A549 (cell line): ENCODE measurements around the gene GPD1. TPM values are rescaled to one million over a fixed set of nuclear protein-coding genes. Genes with fewer than 3 reads are reported as not detected.

Experiments
- ATAC-seq, 2 experiments: fragments of 200-7000 bp in 1 of 2; fragments of >200 bp in 1 of 2; cut with Nextera tagmentation in 1 of 2; cut with Tn5 transposase in 1 of 2; 3 replicates each; pipeline versions ENCODE4 v1.8.0 to v1.9.1; 2018 to 2020; ENCODE audit warnings: mild to moderate bottlenecking in 1 of 2, moderate library complexity in 1 of 2
- CTCF ChIA-PET: fragments of 300-600 bp; sonication (Branson Sonifier 250); formaldehyde crosslinking; extraction: SDS; loops from one replicate; lab custom pipeline; 2021; ENCODE audit warnings: antibody characterized with exemption, inconsistent platforms; lab: Yijun Ruan, JAX
- POLR2A ChIA-PET: fragments of 350-600 bp; formaldehyde crosslinking; extraction: SDS; loops from one replicate; lab custom pipeline; 2021; ENCODE audit warnings: antibody characterized with exemption, inconsistent platforms; lab: Yijun Ruan, JAX
- DNase-seq, 2 experiments: peaks; one replicate each; pipeline versions ENCODE4 v3.0.0 to v3.0.0-alpha.2; 2011 to 2016; ENCODE audit warnings: low read depth in 1 of 2, low spot score in 1 of 2
- FAIRE-seq: peaks from 2 replicates; lab custom pipeline; 2011; peaks lifted over from hg19 to GRCh38; lab: Jason Lieb, UNC
- H3K27ac ChIP-seq, 2 experiments: fragments of >200 bp; sonication (Bioruptor Twin); formaldehyde crosslinking; 3 replicates each; pipeline ENCODE4 v1.5.1; 2016 to 2017
- H3K4me1 ChIP-seq: fragments of >200 bp; sonication (Bioruptor Twin); formaldehyde crosslinking; 3 replicates; pipeline ENCODE4 v1.6.1; 2016
- H3K4me2 ChIP-seq: fragments of >200 bp; sonication (Bioruptor Twin); formaldehyde crosslinking; 3 replicates; pipeline ENCODE4 v1.6.1; 2016
- H3K4me3 ChIP-seq: fragments of >200 bp; sonication (Bioruptor Twin); formaldehyde crosslinking; 3 replicates; pipeline ENCODE4 v1.5.1; 2016
- H3K9me3 ChIP-seq: fragments of >200 bp; sonication (Bioruptor Twin); formaldehyde crosslinking; 3 replicates; pipeline ENCODE4 v1.6.1; 2016
- EHF ChIP-seq: fragments of 250-450 bp; sonication (Bioruptor Pico); IDR thresholded peaks from 2 replicates; pipeline ENCODE4 v1.5.0; 2020; ENCODE audit warnings: mild to moderate bottlenecking
- ESRRA ChIP-seq: fragments of 150-350 bp; IDR thresholded peaks from 2 replicates; pipeline ENCODE4 v1.6.1; 2014; ENCODE audit warnings: mild to moderate bottlenecking, low read length, borderline replicate concordance
- FOSL2 ChIP-seq, 2 experiments: fragments of 450-650 bp in 1 of 2; fragments of >200 bp in 1 of 2; sonication (Bioruptor Twin) in 1 of 2; formaldehyde crosslinking; IDR thresholded peaks; 2 replicates each; pipeline versions ENCODE4 v1.5.0 to v1.6.1; 2016 to 2020; ENCODE audit warnings: mild to moderate bottlenecking in 1 of 2, moderate library complexity in 1 of 2
- HOXB13 ChIP-seq: fragments of 250-450 bp; sonication (Bioruptor Pico); IDR thresholded peaks from 2 replicates; pipeline ENCODE4 v1.5.0; 2020; ENCODE audit warnings: low read depth, mild to moderate bottlenecking, moderate library complexity
- MYC ChIP-seq: IDR thresholded peaks from 2 replicates; pipeline ENCODE4 v1.6.1; 2012; ENCODE audit warnings: mild to moderate bottlenecking, inconsistent platforms, low read length, improper control_type of control experiment, borderline replicate concordance
- NPAS2 ChIP-seq: fragments of 250-450 bp; sonication (Bioruptor Pico); IDR thresholded peaks from 2 replicates; pipeline ENCODE4 v1.8.0; 2022; ENCODE audit warnings: mild to moderate bottlenecking, moderate library complexity, borderline replicate concordance
- NR3C1 ChIP-seq: fragments of >200 bp; sonication (Bioruptor Twin); formaldehyde crosslinking; IDR thresholded peaks from 3 replicates; pipeline ENCODE4 v1.6.1; 2017
- RAD21 ChIP-seq, 2 experiments: fragments of >200 bp in 1 of 2; sonication (Bioruptor Twin) in 1 of 2; formaldehyde crosslinking in 1 of 2; IDR thresholded peaks in 1 of 2; conservative IDR thresholded peaks in 1 of 2; 2 replicates in 1 of 2; 3 replicates in 1 of 2; pipeline ENCODE4 v1.6.1; 2012 to 2018; ENCODE audit warnings: inconsistent platforms in 1 of 2
- RARB ChIP-seq: fragments of 250-450 bp; sonication (Bioruptor Pico); IDR thresholded peaks from 2 replicates; pipeline ENCODE4 v1.8.0; 2021; ENCODE audit warnings: mild to moderate bottlenecking, moderate library complexity
- RNF2 ChIP-seq: fragments of 200-600 bp; sonication (generic); IDR thresholded peaks from 2 replicates; pipeline ENCODE4 v1.6.1; 2016; ENCODE audit warnings: low read depth, mild to moderate bottlenecking, antibody characterized with exemption, moderate library complexity, borderline replicate concordance
- SMC3 ChIP-seq: fragments of >200 bp; sonication (Bioruptor Twin); formaldehyde crosslinking; IDR thresholded peaks from 3 replicates; pipeline ENCODE4 v1.6.1; 2018; ENCODE audit warnings: inconsistent platforms
- TP53 ChIP-seq: fragments of 250-450 bp; sonication (Bioruptor Pico); IDR thresholded peaks from 2 replicates; pipeline ENCODE4 v1.5.0; 2021; ENCODE audit warnings: mild to moderate bottlenecking, moderate library complexity
- ZNF302 ChIP-seq: fragments of 250-450 bp; sonication (Bioruptor Pico); IDR thresholded peaks from 2 replicates; pipeline ENCODE4 v1.9.0; 2021; ENCODE audit warnings: inconsistent platforms, mild to moderate bottlenecking, moderate library complexity
- WGBS: methylation state at CpG from one replicate; pipeline ENCODE4 v1.1.6; 2017; ENCODE audit errors: missing lambda C conversion rate; 5-methylcytosine and 5-hydroxymethylcytosine counted together
- polyA plus RNA-seq, 4 experiments: library from polyadenylated mRNA; depleted of rRNA in 3 of 4; stranded (reverse); fragments of >200 nt; fragmentation: RNase III in 1 of 4; extraction: RNeasy Plus Mini Kit Qiagen cat#74134 plus additional on column Dnase treatment in 1 of 4; gene quantifications; 2 replicates in 3 of 4; 3 replicates in 1 of 4; pipeline ENCODE4 v1.2.3, GENCODE V29; 2011 to 2017
- TF ChIP-seq, protein P1 (sequence below): fragments of 200-600 bp; sonication (generic); IDR thresholded peaks from 2 replicates; pipeline ENCODE4 v1.6.1; 2016; ENCODE audit warnings: antibody characterized with exemption, mild to moderate bottlenecking, moderate library complexity
- TF ChIP-seq, protein P2 (sequence below): fragments of >200 bp; sonication (Bioruptor Twin); formaldehyde crosslinking; IDR thresholded peaks from 3 replicates; pipeline ENCODE4 v1.6.1; 2016
- TF ChIP-seq, protein P3 (sequence below): IDR thresholded peaks from 2 replicates; pipeline ENCODE4 v1.6.1; 2012
- TF ChIP-seq, protein P4 (sequence below): fragments of >200 bp; sonication (Bioruptor Twin); formaldehyde crosslinking; IDR thresholded peaks from 3 replicates; pipeline ENCODE4 v1.5.1; 2016

The GPD1 gene
- polyA plus RNA-seq, 2 of the 4 experiments (the other 2 are of a cell fraction), result 0.10 to 0.44 TPM

DNA sequence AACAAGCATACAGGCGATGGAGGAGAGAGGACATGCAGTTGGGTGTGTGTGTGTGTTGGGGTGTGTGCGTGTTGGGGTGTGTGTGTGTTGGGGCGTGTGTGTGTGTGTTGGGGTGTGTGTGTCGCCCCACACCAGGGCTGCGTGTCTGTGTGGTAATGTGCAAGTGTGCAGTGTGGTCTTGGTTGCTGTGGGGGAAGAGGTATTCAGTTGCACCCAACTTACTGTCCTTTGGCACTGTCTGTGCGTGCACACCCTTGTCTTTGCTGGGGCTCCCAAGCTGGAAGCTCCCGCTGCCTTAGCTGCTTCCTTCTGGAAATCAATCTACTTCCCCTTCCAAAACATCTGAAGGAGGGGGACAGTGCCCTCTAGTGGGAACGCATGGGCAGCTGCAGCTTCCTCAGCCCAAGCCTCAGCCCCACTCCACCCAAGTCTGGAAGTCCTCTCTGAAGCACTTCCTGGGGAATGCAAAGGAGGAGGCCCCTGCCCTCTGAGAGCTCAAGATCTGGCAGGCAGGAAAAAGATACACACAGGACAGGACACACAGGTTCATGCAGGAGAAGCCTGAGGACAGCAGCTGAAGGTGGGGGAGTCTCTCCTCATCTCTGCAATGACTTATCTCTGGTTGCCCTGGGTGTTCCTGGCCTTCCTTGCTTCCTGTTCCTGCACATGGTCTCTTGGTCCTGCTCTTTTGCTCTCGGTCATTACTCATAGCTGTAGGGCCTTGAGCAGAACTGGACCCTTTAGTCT is 33.3 kb upstream of the GPD1 start:
- peak overlapping the region in 1 of 2 experiments; percentile 49; a peak in 2 of 6 replicates for H3K27ac ChIP-seq
- DNase-seq (peak; percentile 71 to 88), ATAC-seq (peak; percentile 68 to 83), FAIRE-seq (no peak)
- CTCF ChIA-PET, result interaction anchor here (0.5 to 33.6 kb wide), 56 partner anchors 9 to 323 kb away, joined by 3 to 708 read pairs (median 4); partner anchors contain the start of genes AQP5, AQP6, ASIC1 and COX14
- 39% methylated on average over 9 of the region's 9 CpGs for WGBS
- H3K4me1 ChIP-seq, result peaks cover 21% of the 10 kb centered on the region
- POLR2A ChIA-PET, result interaction anchor here (0.5 to 1.1 kb wide), 4 partner anchors 13 to 228 kb away, joined by 3 to 4 read pairs (median 3); partner anchors contain the start of gene BCDIN3D
- TF ChIP-seq FOSL2 (IDR thresholded peaks at IDR 0.05), result no peak
- no peak for TF ChIP-seq FOSL2 (CRISPR knock-in tag; IDR thresholded peaks at IDR 0.05)
- no peak for TF ChIP-seq RNF2
- TF ChIP-seq, protein P1, sequence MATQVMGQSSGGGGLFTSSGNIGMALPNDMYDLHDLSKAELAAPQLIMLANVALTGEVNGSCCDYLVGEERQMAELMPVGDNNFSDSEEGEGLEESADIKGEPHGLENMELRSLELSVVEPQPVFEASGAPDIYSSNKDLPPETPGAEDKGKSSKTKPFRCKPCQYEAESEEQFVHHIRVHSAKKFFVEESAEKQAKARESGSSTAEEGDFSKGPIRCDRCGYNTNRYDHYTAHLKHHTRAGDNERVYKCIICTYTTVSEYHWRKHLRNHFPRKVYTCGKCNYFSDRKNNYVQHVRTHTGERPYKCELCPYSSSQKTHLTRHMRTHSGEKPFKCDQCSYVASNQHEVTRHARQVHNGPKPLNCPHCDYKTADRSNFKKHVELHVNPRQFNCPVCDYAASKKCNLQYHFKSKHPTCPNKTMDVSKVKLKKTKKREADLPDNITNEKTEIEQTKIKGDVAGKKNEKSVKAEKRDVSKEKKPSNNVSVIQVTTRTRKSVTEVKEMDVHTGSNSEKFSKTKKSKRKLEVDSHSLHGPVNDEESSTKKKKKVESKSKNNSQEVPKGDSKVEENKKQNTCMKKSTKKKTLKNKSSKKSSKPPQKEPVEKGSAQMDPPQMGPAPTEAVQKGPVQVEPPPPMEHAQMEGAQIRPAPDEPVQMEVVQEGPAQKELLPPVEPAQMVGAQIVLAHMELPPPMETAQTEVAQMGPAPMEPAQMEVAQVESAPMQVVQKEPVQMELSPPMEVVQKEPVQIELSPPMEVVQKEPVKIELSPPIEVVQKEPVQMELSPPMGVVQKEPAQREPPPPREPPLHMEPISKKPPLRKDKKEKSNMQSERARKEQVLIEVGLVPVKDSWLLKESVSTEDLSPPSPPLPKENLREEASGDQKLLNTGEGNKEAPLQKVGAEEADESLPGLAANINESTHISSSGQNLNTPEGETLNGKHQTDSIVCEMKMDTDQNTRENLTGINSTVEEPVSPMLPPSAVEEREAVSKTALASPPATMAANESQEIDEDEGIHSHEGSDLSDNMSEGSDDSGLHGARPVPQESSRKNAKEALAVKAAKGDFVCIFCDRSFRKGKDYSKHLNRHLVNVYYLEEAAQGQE, result no peak
- peak; percentile 81 to 86 for TF ChIP-seq RAD21 (conservative IDR thresholded peaks at IDR 0.05 in 1 of 2, IDR thresholded peaks at IDR 0.05 in 1 of 2)
- TF ChIP-seq RARB, result no peak
- TF ChIP-seq, protein P2, sequence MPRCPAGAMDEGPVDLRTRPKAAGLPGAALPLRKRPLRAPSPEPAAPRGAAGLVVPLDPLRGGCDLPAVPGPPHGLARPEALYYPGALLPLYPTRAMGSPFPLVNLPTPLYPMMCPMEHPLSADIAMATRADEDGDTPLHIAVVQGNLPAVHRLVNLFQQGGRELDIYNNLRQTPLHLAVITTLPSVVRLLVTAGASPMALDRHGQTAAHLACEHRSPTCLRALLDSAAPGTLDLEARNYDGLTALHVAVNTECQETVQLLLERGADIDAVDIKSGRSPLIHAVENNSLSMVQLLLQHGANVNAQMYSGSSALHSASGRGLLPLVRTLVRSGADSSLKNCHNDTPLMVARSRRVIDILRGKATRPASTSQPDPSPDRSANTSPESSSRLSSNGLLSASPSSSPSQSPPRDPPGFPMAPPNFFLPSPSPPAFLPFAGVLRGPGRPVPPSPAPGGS, result no peak
- peak; percentile 85 for TF ChIP-seq SMC3
- no peak for TF ChIP-seq EHF
- TF ChIP-seq HOXB13 (CRISPR knock-in tag), result no peak
- TF ChIP-seq, protein P3, sequence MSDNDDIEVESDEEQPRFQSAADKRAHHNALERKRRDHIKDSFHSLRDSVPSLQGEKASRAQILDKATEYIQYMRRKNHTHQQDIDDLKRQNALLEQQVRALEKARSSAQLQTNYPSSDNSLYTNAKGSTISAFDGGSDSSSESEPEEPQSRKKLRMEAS, result 0 out of 2 replicates have a peak, but pooled peaks have one; percentile 17
- TF ChIP-seq, protein P4, sequence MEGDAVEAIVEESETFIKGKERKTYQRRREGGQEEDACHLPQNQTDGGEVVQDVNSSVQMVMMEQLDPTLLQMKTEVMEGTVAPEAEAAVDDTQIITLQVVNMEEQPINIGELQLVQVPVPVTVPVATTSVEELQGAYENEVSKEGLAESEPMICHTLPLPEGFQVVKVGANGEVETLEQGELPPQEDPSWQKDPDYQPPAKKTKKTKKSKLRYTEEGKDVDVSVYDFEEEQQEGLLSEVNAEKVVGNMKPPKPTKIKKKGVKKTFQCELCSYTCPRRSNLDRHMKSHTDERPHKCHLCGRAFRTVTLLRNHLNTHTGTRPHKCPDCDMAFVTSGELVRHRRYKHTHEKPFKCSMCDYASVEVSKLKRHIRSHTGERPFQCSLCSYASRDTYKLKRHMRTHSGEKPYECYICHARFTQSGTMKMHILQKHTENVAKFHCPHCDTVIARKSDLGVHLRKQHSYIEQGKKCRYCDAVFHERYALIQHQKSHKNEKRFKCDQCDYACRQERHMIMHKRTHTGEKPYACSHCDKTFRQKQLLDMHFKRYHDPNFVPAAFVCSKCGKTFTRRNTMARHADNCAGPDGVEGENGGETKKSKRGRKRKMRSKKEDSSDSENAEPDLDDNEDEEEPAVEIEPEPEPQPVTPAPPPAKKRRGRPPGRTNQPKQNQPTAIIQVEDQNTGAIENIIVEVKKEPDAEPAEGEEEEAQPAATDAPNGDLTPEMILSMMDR, result peak; percentile 92
- no peak for TF ChIP-seq MYC
- peak overlapping the region; percentile 53 for H3K4me2 ChIP-seq
- H3K4me3 ChIP-seq, result no peak overlapping the region
- H3K9me3 ChIP-seq, result no peaks in the 10 kb centered on the region

DNA sequence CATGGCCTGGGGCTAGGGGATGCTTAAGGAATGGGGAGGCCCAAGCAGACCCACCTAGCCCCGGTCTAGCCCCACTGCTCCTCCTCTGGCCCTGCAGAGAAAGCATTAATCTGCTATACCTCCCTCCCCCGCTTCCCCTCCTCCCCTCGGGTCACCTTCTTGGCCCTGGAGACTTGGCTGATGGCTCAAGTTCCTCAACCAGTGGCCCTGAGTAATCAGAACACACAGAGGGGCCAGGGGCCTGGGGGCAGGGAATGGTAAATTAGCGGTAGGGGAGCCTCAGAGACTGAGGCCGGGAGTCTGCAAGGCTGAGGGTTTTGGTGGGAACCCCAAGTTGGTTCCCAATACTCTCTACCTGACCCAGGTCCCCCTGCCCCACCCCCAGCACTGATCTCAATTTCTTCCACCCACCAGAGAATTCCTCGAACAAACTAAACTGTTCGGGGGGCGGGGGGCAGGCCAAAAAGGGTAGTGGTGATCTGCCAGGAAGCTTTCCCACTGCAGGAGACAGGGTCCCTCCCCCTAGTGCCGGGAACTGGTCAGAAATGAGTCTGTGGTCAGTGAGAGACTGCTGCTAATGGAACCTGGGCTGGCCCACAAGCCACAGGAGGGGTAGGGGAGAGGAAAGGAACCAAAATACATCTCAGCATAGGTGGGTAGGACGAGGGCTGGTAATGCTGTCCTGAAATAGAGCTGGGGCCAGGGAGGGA is 31.5 kb upstream of the GPD1 start:
- Histone ChIP-seq H3K9me3 (no peaks in the 10 kb centered on the region), H3K27ac (no peak overlapping the region), H3K4me1 (peaks cover 16% of the 10 kb centered on the region)
- ATAC-seq, result no peak
- 61% methylated on average over 10 of the region's 10 CpGs for WGBS
- POLR2A ChIA-PET, result no interaction called here
- no peak for TF ChIP-seq ESRRA
- TF ChIP-seq NR3C1, result no peak
- TF ChIP-seq NPAS2 (CRISPR knock-in tag), result no peak
- TF ChIP-seq TP53 (CRISPR knock-in tag), result no peak
- no peak for TF ChIP-seq ZNF302 (CRISPR knock-in tag)
- TF ChIP-seq EHF, result no peak
- TF ChIP-seq, all 56 proteins: peak for 0
- CTCF ChIA-PET, result interaction anchor here (2.4 to 33.6 kb wide), 8 partner anchors 8 to 205 kb away, joined by 16 to 708 read pairs (median 56); partner anchors contain the start of genes AQP5, AQP6 and SMARCD1
- Histone ChIP-seq H3K4me3 (no peak overlapping the region), H3K4me2 (no peak overlapping the region)
- no peak for FAIRE-seq
- DNase-seq, result no peak
